SU-DHL-6 (cell line): Measurements from ENCODE around the gene FBXW7.

Source experiments
- H2AFZ ChIP-seq: fragments of 200-600 bp; sonication (generic); 2 replicates; pipeline ENCODE4 v1.6.1; 2014; ENCODE audit warnings: low read depth, mild to moderate bottlenecking, moderate library complexity, mixed read lengths, antibody characterized with exemption, low read length; ENCODE audit not compliant: severe bottlenecking
- H3F3A ChIP-seq: fragments of 200-600 bp; shearing (Covaris generic); 2 replicates; pipeline ENCODE4 v1.6.0; 2016; ENCODE audit warnings: antibody characterized with exemption, mild to moderate bottlenecking; ENCODE audit not compliant: insufficient read depth
- H3K27ac ChIP-seq: fragments of 200-600 bp; sonication (generic); 2 replicates; pipeline ENCODE4 v1.5.1; 2016; ENCODE audit warnings: low read depth, mild to moderate bottlenecking, low read length, moderate library complexity, mixed read lengths
- H3K27me3 ChIP-seq: fragments of 200-600 bp; sonication (generic), shearing (Covaris generic); 2 replicates; pipeline ENCODE4 v1.6.0; 2014; ENCODE audit warnings: mild to moderate bottlenecking, low read length
- H3K36me3 ChIP-seq: fragments of 200-600 bp; sonication (generic); 2 replicates; pipeline ENCODE4 v1.6.1; 2014; ENCODE audit warnings: mild to moderate bottlenecking, low read length, mixed read lengths
- H3K4me2 ChIP-seq: fragments of 300-600, 200-600 bp; shearing (Covaris generic), sonication (generic); 2 replicates; pipeline ENCODE4 v1.6.0; 2014; ENCODE audit warnings: low read length, low read depth, mild to moderate bottlenecking; ENCODE audit not compliant: poor library complexity, severe bottlenecking
- H3K4me3 ChIP-seq: fragments of 200-600 bp; sonication (generic); 2 replicates; pipeline ENCODE4 v1.5.1; 2014; ENCODE audit warnings: antibody characterized with exemption, low read length, mild to moderate bottlenecking, mixed read lengths; ENCODE audit not compliant: insufficient read depth, poor library complexity, severe bottlenecking
- H3K79me2 ChIP-seq: fragments of 200-600 bp; sonication (generic); 2 replicates; pipeline ENCODE4 v1.6.1; 2014; ENCODE audit warnings: mild to moderate bottlenecking, low read length, moderate library complexity; ENCODE audit not compliant: insufficient read depth
- H3K9ac ChIP-seq: fragments of 200-600 bp; sonication (generic); 2 replicates; pipeline ENCODE4 v1.7.0; 2014; ENCODE audit warnings: mild to moderate bottlenecking, low read length
- H3K9me2 ChIP-seq: fragments of 200-600 bp; sonication (generic); replicated peaks from 2 replicates; pipeline ENCODE4 v1.6.1; 2014; ENCODE audit warnings: low read length; ENCODE audit not compliant: insufficient read depth
- H3K9me3 ChIP-seq: fragments of 200-600 bp; sonication (generic); 2 replicates; pipeline ENCODE4 v1.6.1; 2014; ENCODE audit warnings: low read length, mixed read lengths; ENCODE audit not compliant: insufficient read depth
- H4K20me1 ChIP-seq: fragments of 200-600 bp; sonication (generic); 2 replicates; pipeline ENCODE4 v1.6.1; 2014; ENCODE audit warnings: low read depth, mild to moderate bottlenecking, antibody characterized with exemption, low read length, moderate library complexity, mixed read lengths
- CTCF ChIP-seq: fragments of 200-600 bp; sonication (generic); IDR thresholded peaks from one replicate; pipeline ENCODE4 v1.5.1; 2017; ENCODE audit warnings: antibody characterized with exemption, mild to moderate bottlenecking, low read length, moderate library complexity; ENCODE audit not compliant: insufficient read depth, poor library complexity, severe bottlenecking
- EZH2phosphoT487 ChIP-seq: fragments of 200-600 bp; sonication (generic), shearing (Covaris generic); conservative IDR thresholded peaks from 2 replicates; pipeline ENCODE4 v1.6.1; 2018; ENCODE audit warnings: mild to moderate bottlenecking, antibody characterized with exemption, low read length, moderate library complexity, mixed read lengths

Gene FBXW7

GRCh38 chr4:152307669-152308068 lies 228.2 kb downstream of the FBXW7 start:
- H3K9me2 ChIP-seq: no peaks in the 10 kb centered on the region
- H3K79me2 ChIP-seq: no peaks in the 10 kb centered on the region
- no peak overlapping the region for H3K4me3 ChIP-seq
- H3K36me3 ChIP-seq: no peaks in the 10 kb centered on the region
- no peak overlapping the region for H3K9ac ChIP-seq
- no peaks in the 10 kb centered on the region for H4K20me1 ChIP-seq
- H3K4me2 ChIP-seq: no peak overlapping the region
- no peak overlapping the region for H2AFZ ChIP-seq
- H3K9me3 ChIP-seq: no peaks in the 10 kb centered on the region
- no peaks in the 10 kb centered on the region for H3K27me3 ChIP-seq
- H3K27ac ChIP-seq: no peak overlapping the region
- TF ChIP-seq CTCF (no peak), EZH2phosphoT487 (no peak)
- no peaks in the 10 kb centered on the region for H3F3A ChIP-seq

GRCh38 chr4:152306541-152306940 lies 229.4 kb downstream of the FBXW7 start:
- TF ChIP-seq EZH2phosphoT487: no peak
- no peak for TF ChIP-seq CTCF
- Histone ChIP-seq H3K9me3 (no peaks in the 10 kb centered on the region), H3K9me2 (no peaks in the 10 kb centered on the region), H3K36me3 (no peaks in the 10 kb centered on the region), H3K9ac (no peak overlapping the region), H3F3A (no peaks in the 10 kb centered on the region), H3K4me2 (no peak overlapping the region), H3K27ac (no peak overlapping the region), H3K4me3 (no peak overlapping the region), H4K20me1 (no peaks in the 10 kb centered on the region), H3K27me3 (no peaks in the 10 kb centered on the region), H2AFZ (no peak overlapping the region), H3K79me2 (no peaks in the 10 kb centered on the region)

GRCh38 chr4:152304220-152304619 lies 231.7 kb downstream of the FBXW7 start:
- H2AFZ ChIP-seq: no peak overlapping the region
- H3K4me3 ChIP-seq: no peak overlapping the region
- H3K4me2 ChIP-seq: no peak overlapping the region
- no peaks in the 10 kb centered on the region for H3K79me2 ChIP-seq
- TF ChIP-seq EZH2phosphoT487 (no peak), CTCF (no peak)
- H3K9me3 ChIP-seq: no peaks in the 10 kb centered on the region
- no peaks in the 10 kb centered on the region for H3F3A ChIP-seq
- H3K27ac ChIP-seq: no peak overlapping the region
- no peaks in the 10 kb centered on the region for H4K20me1 ChIP-seq
- no peaks in the 10 kb centered on the region for H3K36me3 ChIP-seq
- no peaks in the 10 kb centered on the region for H3K9me2 ChIP-seq
- H3K27me3 ChIP-seq: no peaks in the 10 kb centered on the region
- no peak overlapping the region for H3K9ac ChIP-seq
